Smooth muscle cell of the brain vasculature (primary cell): Measurements from ENCODE around the gene ZNF366.

Experiments
- DNase-seq: peaks from one replicate; pipeline ENCODE4 v3.0.0-alpha.2; 2012; ENCODE audit warnings: low read depth, low spot score

The ZNF366 gene

GRCh38 chr5:72507231-72507906 is at the start of gene ZNF366:
ZNF366 (minus strand) TSS chr5:72507410; CDS start chr5:72461496, 45,914 bp downstream.
- DNase-seq = no peak

GRCh38 chr5:72556351-72557166 is 49.3 kb upstream of the ZNF366 start:
- DNase-seq = peak; percentile 23

GRCh38 chr5:72555871-72556270 is 48.7 kb upstream of the ZNF366 start:
- DNase-seq = no peak

- DNase-seq = no peak
Measured at GRCh38 chr5:72554897-72555296, 47.7 kb upstream of the ZNF366 start.

GRCh38 chr5:72552041-72552557 is 44.9 kb upstream of the ZNF366 start:
- no peak for DNase-seq

- no peak for DNase-seq
Measured at GRCh38 chr5:72550595-72550994, 43.4 kb upstream of the ZNF366 start.

GRCh38 chr5:72543811-72544210 is 36.6 kb upstream of the ZNF366 start:
- DNase-seq = no peak

- DNase-seq = peak; percentile 70
Measured at GRCh38 chr5:72543365-72543764, 36.2 kb upstream of the ZNF366 start.

- DNase-seq = no peak
Measured at GRCh38 chr5:72542695-72543094, 35.5 kb upstream of the ZNF366 start.

- DNase-seq = no peak
Measured at GRCh38 chr5:72541501-72542225, 34.5 kb upstream of the ZNF366 start.

GRCh38 chr5:72540759-72541438 is 33.7 kb upstream of the ZNF366 start:
- no peak for DNase-seq

GRCh38 chr5:72539726-72540125 is 32.5 kb upstream of the ZNF366 start:
- no peak for DNase-seq

GRCh38 chr5:72539038-72539437 is 31.8 kb upstream of the ZNF366 start:
- DNase-seq = no peak

GRCh38 chr5:72537166-72537565 is 30.0 kb upstream of the ZNF366 start:
- no peak for DNase-seq

GRCh38 chr5:72531496-72532190 is 24.4 kb upstream of the ZNF366 start:
- no peak for DNase-seq

- DNase-seq = no peak
Measured at GRCh38 chr5:72530196-72530595, 23.0 kb upstream of the ZNF366 start.

GRCh38 chr5:72529383-72529782 is 22.2 kb upstream of the ZNF366 start:
- no peak for DNase-seq

- no peak for DNase-seq
Measured at GRCh38 chr5:72525816-72526215, 18.6 kb upstream of the ZNF366 start.

- DNase-seq = peak; percentile 82
Measured at GRCh38 chr5:72523960-72524582, 16.9 kb upstream of the ZNF366 start.

GRCh38 chr5:72522607-72523006 is 15.4 kb upstream of the ZNF366 start:
- no peak for DNase-seq
